Suppressor macrophage treated with lipopolysaccharide for 1 hour (primary cell): ENCODE measurements around the gene BBS4.
"Not testable (repeated sequence)": the region's sequence is repeated elsewhere in the genome, so short reads cannot be mapped to it uniquely, and the experiment has no call there.

Source experiments
- DNase-seq, 3 donors: peaks; one replicate each; pipeline ENCODE4 v3.0.0-alpha.2; 2020 to 2022

Gene BBS4

GRCh38 chr15:72706266-72706665 lies 20.3 kb downstream of the BBS4 start:
- peak in 2 of 3 donors; percentile 25 to 41 for DNase-seq

DNA sequence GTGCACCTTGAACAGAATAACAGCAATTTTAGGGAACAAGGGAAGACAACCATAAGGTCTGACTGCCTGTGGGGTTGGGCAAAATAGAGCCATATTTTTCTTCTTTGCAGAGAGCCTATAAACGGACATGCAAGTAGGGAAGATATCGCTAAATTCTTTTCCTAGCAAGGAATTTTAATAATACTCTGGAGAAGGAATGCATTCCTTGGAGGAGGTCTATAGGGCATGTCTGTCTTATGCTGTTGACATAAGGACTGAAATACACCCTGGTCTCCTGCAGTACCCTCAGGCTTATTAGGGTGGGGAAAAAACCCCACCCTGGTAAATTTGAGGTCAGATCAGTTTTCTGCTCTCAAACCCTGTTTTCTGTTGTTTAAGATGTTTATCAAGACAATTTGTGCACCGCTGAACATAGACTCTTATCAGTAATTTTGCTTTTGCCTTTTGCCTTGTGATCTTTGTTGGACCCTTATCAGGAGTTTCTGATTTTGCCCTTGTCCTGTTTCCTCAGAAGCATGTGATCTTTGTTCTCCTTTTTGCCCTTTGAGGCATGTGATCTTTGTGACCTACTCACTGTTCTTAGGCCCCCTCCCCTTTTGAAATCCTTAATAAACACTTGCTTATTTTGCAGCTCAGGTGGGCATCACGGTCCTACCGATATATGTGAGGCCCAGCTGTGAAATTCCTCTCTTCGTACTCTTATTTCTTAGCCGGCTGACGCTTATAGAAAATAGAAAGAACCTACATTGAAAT lies 22.7 kb downstream of the BBS4 start:
- not testable (repeated sequence) for DNase-seq

GRCh38 chr15:72722071-72722696 lies 36.2 kb downstream of the BBS4 start:
- DNase-seq: peak; percentile 79 to 83 (median 81)

- no peak for DNase-seq
Measured at GRCh38 chr15:72724028-72724427, 38.0 kb downstream of the BBS4 start.

- no peak for DNase-seq
Measured at GRCh38 chr15:72725446-72725845, 39.4 kb downstream of the BBS4 start.

DNA sequence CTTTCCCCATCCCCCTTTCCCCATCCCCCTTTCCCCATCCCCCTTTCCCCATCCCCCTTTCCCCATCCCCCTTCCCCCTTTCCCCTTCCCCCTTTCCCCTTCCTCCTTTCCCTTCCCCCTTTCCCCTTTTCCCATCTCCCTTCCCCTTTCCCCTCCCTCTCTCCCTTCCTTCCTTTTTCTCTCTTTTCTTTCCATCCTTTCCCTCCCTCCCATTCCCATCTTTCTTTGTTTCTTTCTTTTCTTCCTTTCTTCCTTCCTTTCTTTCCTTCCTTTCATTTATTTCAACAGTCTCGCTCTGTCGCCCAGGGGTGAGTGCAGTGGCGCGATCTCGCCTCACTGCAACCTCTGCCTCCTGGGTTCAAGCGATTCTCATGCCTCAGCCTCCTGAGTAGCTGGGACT lies 39.8 kb downstream of the BBS4 start:
- not testable (repeated sequence) for DNase-seq

- no peak for DNase-seq
Measured at GRCh38 chr15:72727154-72727553, 41.1 kb downstream of the BBS4 start.

- DNase-seq: not testable (repeated sequence)
Measured at GRCh38 chr15:72728249-72728648, 42.2 kb downstream of the BBS4 start.

DNA sequence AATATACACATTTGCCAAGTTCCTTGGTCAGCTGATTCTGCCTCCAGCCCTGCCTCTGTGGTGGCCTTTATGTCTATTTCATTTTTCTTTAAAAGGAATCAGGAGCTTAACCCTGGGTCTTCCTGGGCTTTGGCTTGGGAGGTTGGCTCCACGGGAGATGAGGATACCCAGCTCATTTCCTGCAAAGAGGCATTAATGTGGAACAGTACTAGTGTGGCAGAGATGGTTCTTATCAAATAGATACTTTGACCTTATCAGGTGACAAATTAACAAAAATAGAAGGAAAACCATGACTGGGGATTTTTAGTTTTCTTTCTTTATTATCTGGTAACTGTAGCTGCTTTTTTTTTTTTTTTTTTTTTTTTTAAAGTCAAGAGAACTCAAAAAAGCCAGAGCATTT lies 42.8 kb downstream of the BBS4 start:
- no peak for DNase-seq

DNA sequence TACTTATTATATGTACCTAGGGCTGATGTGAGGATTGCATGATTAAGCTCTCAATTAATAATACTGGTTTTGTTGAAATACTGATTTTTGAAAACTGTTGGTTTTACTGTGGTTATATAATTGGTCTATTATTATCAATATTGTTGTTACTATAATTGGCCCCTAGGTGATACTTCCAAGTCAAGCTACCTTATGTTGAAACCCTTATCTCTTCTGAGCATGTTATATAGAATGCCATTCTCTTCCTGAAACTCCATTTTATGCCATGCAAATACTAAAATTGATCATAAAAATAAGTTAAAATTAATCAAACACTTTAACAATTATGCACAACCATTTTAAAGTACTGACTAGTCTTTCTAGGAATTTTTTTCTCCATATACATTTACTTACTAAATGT lies 46.1 kb downstream of the BBS4 start:
- DNase-seq: no peak

GRCh38 chr15:72732516-72732915 lies 46.5 kb downstream of the BBS4 start:
- no peak for DNase-seq

DNA sequence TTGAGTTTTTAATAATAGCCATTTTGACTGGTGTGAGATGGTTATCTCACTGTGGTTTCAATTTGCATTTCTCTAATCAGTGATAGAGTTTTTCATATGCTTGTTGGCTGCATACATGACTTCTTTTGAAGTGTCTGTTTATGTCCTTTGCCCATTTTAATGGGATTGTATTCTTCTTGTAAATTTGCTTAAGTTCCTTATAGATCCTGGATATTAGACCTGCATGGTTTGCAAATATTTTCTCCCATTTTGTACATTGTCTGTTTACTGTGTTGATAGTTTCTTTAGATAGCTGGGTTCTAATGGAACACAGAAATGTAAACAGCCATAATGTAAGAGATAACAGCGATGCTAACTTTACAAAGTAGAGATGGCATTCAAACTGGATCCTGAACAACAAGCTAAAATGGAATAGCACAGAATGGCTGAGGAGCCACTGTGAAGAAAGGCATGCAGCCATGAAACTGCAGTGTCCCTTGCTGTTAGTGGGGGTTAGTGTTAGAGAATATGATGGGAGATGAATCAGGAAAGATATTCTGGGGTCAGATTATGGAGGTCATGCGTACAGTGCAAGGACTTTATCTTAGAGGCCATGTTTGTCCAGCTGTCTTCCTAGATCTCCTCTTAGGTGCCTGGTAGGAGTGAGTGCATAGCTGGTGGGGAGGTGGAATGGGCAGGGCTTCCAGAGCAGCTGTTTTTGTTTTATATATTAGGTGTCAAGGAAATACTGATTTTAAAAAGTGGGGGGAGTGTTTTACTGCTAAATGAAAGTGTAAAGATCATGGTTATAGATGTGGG lies 48.1 kb downstream of the BBS4 start:
- DNase-seq: no peak

DNA sequence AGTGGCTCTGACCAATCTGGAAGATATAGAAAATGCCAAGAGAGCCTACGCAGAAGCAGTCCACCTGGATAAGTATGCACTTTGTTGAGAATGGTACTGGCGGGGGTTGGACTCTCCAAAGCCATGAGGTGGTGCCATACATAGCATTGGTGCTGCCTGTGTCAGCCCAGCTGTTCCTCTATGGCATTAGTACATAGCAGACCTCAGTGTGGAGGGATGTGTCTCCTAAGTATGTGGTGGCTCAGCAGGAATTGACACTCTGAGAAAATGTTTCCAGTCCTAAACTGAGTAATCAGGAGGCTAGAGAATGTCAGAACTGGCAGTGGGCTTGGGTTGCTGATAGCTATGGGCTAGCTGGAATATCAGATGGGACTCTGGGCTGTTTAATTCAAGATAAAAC lies 49.1 kb downstream of the BBS4 start:
- DNase-seq: no peak

DNA sequence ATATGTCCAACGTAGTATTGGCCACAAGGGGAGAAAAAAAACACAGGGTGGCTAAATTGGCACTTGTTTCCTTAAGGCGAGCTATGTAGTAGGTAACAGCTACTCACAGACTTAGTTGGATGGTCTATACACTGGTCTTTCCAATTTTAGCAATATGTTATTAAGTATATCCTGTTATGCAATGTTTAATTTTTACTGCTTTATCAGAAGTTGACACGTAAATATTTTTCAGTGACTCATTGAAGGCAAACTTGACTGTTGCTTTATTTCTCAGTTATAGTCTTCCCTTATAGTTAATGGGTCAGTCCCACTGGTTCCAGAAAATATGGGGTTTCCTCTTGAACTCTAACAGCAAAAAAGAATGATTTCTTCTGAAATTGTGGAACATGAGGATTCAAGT lies 51.1 kb downstream of the BBS4 start:
- peak in 2 of 3 donors; percentile 13 to 63 for DNase-seq

- DNase-seq: no peak
Measured at GRCh38 chr15:72737723-72738122, 51.7 kb downstream of the BBS4 start.

- DNase-seq: peak; percentile 64 to 96 (median 77)
Measured at GRCh38 chr15:72740219-72740618, 54.2 kb downstream of the BBS4 start.

- no peak for DNase-seq
Measured at GRCh38 chr15:72749700-72750099, 63.7 kb downstream of the BBS4 start.

GRCh38 chr15:72751751-72752455 lies 65.9 kb downstream of the BBS4 start:
- peak; percentile 90 to 91 (median 91) for DNase-seq

DNA sequence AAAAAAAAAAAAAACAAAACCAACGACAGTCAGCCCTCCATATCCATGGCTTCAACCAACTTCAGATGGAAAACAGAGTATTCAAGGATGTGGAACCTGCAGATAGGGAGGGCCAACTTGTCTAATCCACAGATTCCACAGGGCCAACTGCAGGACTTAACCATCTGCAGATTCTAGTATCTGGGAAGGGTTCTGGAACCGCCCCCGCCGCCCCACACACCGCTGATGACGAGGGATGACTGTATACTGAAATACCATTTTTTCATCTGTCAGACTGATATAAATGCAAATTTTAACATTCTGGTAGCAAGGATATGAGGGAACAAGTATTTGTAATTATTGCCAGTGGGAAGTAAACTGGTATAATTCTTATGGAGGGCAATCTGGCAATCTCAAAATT lies 68.1 kb downstream of the BBS4 start:
- DNase-seq: peak in 1 of 3 donors; percentile 16

DNA sequence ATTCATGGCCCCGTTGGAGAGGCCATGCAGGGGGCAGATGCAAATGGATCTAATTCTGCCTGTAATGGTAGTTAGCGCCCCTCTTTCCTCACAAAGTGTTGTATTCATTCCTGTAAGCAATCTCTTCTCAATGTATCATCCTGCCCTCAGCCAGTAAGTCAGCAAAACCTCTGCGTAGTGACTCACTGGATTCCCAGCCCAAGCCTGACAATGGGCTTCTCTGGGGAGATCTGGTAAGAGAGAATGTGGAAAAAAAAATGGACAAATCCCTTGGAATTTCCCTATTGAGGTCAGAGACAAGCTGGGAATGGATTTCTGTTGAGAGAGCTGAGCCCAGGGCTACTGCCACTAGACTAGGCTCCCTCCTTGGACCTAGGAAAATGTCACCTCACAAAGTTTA lies 72.2 kb downstream of the BBS4 start:
- peak; percentile 39 to 81 (median 56) for DNase-seq

GRCh38 chr15:72760590-72761260 lies 74.7 kb downstream of the BBS4 start:
- no peak for DNase-seq

DNA sequence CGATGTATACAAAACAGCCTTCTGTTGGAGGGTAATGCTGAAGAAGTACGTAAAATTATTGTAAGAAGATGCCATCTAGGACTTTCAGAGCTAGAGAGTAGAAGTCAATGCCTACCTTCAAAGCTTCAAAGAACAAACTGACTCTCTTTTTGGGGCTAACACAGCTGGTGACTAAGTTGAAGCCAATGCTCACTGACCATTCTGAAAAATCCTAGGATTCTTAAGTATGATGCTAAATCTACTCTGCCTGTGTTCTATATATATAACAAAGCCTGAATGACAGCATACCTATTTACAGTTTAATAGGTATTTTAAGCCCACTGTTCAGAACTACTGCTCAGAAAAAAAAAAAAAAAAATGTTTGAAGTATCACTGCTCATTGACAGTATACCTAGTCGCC lies 78.6 kb downstream of the BBS4 start:
- no peak for DNase-seq

GRCh38 chr15:72766025-72766424 lies 80.0 kb downstream of the BBS4 start:
- no peak for DNase-seq
